ENCODE data around the gene DDI1. TPM values are rescaled to one million over a fixed set of nuclear protein-coding genes. Genes with fewer than 3 reads are reported as not detected.

The DDI1 gene
- total and polyA plus RNA-seq, 8 donors = not detected

DNA sequence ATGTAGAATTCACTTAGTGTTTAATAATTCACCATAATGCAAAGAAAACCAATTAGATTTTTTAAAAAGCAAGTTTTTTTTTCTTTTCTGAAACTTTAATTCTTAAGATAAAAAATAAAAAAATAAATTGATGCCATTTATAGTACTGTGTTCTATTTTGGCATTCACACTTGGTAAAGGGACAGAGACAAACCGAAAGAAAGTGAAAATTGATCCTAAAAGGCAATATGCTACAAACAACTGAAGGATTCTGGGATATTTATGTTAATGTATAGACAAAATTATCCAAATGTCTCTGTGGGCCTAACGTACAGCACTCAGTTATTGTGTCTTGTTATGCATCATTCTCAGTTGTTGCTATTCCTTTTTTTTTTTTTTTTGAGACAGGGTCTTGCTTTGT, 41.9 kb upstream of the DDI1 start:
- H3K4me3 ChIP-seq = no peak overlapping the region
- intact Hi-C loops (cut with DNase I) = no loop called here
- no peaks in the 10 kb centered on the region for H3K9me3 ChIP-seq
- TF ChIP-seq, protein P1, sequence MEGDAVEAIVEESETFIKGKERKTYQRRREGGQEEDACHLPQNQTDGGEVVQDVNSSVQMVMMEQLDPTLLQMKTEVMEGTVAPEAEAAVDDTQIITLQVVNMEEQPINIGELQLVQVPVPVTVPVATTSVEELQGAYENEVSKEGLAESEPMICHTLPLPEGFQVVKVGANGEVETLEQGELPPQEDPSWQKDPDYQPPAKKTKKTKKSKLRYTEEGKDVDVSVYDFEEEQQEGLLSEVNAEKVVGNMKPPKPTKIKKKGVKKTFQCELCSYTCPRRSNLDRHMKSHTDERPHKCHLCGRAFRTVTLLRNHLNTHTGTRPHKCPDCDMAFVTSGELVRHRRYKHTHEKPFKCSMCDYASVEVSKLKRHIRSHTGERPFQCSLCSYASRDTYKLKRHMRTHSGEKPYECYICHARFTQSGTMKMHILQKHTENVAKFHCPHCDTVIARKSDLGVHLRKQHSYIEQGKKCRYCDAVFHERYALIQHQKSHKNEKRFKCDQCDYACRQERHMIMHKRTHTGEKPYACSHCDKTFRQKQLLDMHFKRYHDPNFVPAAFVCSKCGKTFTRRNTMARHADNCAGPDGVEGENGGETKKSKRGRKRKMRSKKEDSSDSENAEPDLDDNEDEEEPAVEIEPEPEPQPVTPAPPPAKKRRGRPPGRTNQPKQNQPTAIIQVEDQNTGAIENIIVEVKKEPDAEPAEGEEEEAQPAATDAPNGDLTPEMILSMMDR (IDR thresholded peaks at IDR 0.05) = no peak
- H3K36me3 ChIP-seq = peaks cover 0 to 10% (median 0%) of the 10 kb centered on the region in 3 donors
- H3K4me1 ChIP-seq = no peaks in the 10 kb centered on the region
- DNase-seq (no peak), ATAC-seq (no peak), FAIRE-seq (peak; percentile 37)
- no peak overlapping the region for H3K27ac ChIP-seq
- no peaks in the 10 kb centered on the region for H3K27me3 ChIP-seq
- WGBS, 2 donors = 85 to 95% methylated on average over 2 of the region's 2 CpGs

DNA sequence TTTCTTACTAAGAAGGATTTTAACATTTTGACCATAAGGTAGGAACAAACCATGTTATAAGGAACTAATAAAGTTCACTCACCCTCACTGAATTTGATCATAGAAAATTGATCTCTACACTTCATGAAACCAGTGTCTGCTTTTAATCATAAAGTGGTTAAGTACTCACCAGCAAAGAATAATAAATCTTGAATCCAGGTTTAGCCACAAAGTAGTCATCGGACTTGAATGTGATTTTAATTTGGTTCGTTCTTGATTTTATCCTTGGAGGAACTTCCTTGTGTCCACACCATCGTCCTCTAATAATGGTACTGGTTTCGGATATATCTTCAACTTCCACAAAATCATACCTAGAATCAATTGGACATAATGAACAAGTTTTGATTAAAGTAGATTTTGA, 40.5 kb upstream of the DDI1 start:
- no peak for ATAC-seq
- intact Hi-C loops (cut with DNase I) = no loop called here
- H3K36me3 ChIP-seq = peaks cover 0 to 10% (median 0%) of the 10 kb centered on the region in 3 donors

DNA sequence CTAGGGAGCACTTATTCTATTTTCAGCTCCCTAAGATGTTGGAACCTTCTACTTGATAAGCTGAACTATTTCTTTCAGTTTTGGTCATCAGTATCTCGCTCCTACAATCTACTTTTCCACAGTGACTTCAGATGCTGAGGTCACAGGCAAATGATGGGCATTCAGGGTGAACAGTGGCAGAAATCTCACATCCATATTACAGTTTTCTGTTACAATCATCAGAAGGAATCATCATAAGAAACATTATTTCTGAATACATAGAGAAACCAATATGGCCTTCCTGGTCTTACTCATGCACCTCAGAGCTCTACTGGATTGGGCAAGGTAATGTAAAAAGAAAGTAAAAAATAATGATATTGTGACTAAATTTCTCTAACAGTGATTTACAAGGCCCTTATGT, 39.4 kb upstream of the DDI1 start:
- DNase-seq (no peak), ATAC-seq (no peak), FAIRE-seq (no peak)
- 95 to 97% methylated on average over 1 of the region's 1 CpG for WGBS, 2 donors
- H3K9me3 ChIP-seq = no peaks in the 10 kb centered on the region
- H3K4me1 ChIP-seq = no peaks in the 10 kb centered on the region
- H3K4me3 ChIP-seq = no peak overlapping the region
- TF ChIP-seq, protein P1 (IDR thresholded peaks at IDR 0.05) = no peak
- no peak overlapping the region for H3K27ac ChIP-seq
- intact Hi-C loops (cut with DNase I) = no loop called here
- H3K36me3 ChIP-seq = peaks cover 0 to 10% (median 0%) of the 10 kb centered on the region in 3 donors
- no peaks in the 10 kb centered on the region for H3K27me3 ChIP-seq

More for the DNA sequence above, 40.5 kb upstream of the DDI1 start:
- 94 to 98% methylated on average over 4 of the region's 4 CpGs for WGBS, 2 donors
- FAIRE-seq = no peak
- H3K4me3 ChIP-seq = no peak overlapping the region
- H3K27ac ChIP-seq = no peak overlapping the region
- DNase-seq = no peak
- no peaks in the 10 kb centered on the region for H3K27me3 ChIP-seq
- no peaks in the 10 kb centered on the region for H3K9me3 ChIP-seq
- H3K4me1 ChIP-seq = no peaks in the 10 kb centered on the region
- TF ChIP-seq, protein P1 (IDR thresholded peaks at IDR 0.05) = no peak

DNA sequence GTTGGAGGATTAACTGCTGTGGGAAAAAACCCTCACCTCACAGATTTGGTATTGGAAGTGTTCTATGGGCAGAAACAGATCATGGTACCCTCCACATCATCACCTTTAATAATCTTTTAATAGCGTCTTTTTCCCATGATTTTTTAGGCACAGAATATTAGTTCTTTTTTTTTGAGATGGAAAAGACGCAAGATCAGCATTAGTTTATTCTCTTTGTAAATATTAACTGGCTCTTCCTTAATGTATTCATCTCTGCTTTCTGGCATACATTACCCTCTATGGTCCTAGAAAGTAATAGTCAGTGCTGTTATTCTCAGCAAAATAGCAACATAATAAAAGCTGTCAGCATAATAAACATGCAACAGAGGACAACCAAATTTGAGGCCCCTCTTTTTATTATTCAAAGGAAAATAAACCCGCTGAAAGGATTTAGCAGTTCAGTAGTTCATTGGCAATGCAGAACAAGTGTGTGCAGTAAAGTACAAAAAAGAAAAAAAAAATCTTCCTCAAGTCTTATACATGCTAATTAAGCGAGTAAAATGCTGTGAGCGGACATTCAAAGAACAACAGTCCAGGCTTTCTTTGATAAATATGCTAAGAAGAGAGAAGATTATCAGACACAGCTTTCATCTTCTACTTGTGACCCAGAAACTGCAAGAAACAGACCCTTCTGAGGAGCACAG, 37.5 kb upstream of the DDI1 start:
- Histone ChIP-seq H3K9me3 (no peaks in the 10 kb centered on the region), H3K4me1 (no peaks in the 10 kb centered on the region), H3K4me3 (no peak overlapping the region), H3K27me3 (no peaks in the 10 kb centered on the region), H3K36me3 (peaks cover 0 to 10% (median 0%) of the 10 kb centered on the region in 3 donors), H3K27ac (no peak overlapping the region)
- TF ChIP-seq, protein P1 (IDR thresholded peaks at IDR 0.05) = no peak
- WGBS, 2 donors = 92 to 94% methylated on average over 5 of the region's 5 CpGs
- FAIRE-seq = no peak
- DNase-seq = no peak
- intact Hi-C loops (cut with DNase I) = no loop called here
- ATAC-seq = no peak

DNA sequence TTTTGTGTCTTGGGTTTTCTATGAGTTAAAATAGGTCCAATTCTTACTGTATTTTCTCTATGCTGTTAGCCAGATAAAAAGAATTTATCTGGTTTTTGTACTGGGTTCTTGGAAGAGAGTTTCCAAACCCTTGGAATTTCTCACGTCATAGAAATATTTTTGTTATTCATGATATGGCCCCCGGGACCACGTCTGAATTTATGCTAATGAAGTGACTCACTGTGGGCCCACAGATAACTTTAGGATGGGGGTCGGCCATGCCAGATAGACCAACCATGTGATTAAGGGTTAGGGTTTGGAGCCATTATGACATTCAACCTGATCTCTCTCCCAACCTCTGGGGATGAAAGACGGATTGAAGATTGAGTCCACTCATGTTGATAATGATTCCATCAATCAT, 35.6 kb upstream of the DDI1 start:
- no peak for FAIRE-seq
- Histone ChIP-seq H3K36me3 (peaks cover 0 to 1% (median 0%) of the 10 kb centered on the region in 3 donors), H3K27me3 (no peaks in the 10 kb centered on the region), H3K27ac (no peak overlapping the region), H3K9me3 (no peaks in the 10 kb centered on the region), H3K4me3 (no peak overlapping the region), H3K4me1 (no peaks in the 10 kb centered on the region)
- intact Hi-C loops (cut with DNase I) = no loop called here
- TF ChIP-seq, protein P1 (IDR thresholded peaks at IDR 0.05) = no peak
- peak in 1 of 4 donors; percentile 14 for ATAC-seq
- WGBS, 2 donors = 79 to 80% methylated on average over 5 of the region's 5 CpGs
- no peak for DNase-seq

Measured in pancreas (tissue), 10 donors.